Fibroblast of lung (primary cell): Measurements from ENCODE around the gene ADGRE3. TPM values are rescaled to one million over a fixed set of nuclear protein-coding genes. Genes with fewer than 3 reads are reported as not detected.

Experiments
- DNase-seq, 2 donors: peaks; one replicate each; pipeline versions ENCODE4 v3.0.0 to v3.0.0-alpha.2; 2010; ENCODE audit warnings: low read depth in 2 of 2
- H2AFZ ChIP-seq: 2 replicates; pipeline ENCODE4 v1.5.1; 2012; ENCODE audit warnings: low read length, control low read depth, inconsistent platforms
- H3K27ac ChIP-seq: 2 replicates; pipeline ENCODE4 v1.5.1; 2011; ENCODE audit warnings: low read length, control low read depth; ENCODE audit not compliant: insufficient read depth
- H3K27me3 ChIP-seq: 2 replicates; pipeline ENCODE4 v1.5.1; 2011; ENCODE audit warnings: mild to moderate bottlenecking, low read length; ENCODE audit not compliant: control insufficient read depth, insufficient read depth
- H3K36me3 ChIP-seq: 2 replicates; pipeline ENCODE4 v1.5.1; 2011; ENCODE audit warnings: low read length; ENCODE audit not compliant: control insufficient read depth, insufficient read depth
- H3K4me1 ChIP-seq: 2 replicates; pipeline ENCODE4 v1.5.1; 2011; ENCODE audit warnings: low read length; ENCODE audit not compliant: control insufficient read depth, insufficient read depth; ENCODE audit errors: extremely low read depth
- H3K4me2 ChIP-seq: 2 replicates; pipeline ENCODE4 v1.5.1; 2011; ENCODE audit warnings: low read length, control low read depth; ENCODE audit not compliant: insufficient read depth; ENCODE audit errors: extremely low read depth
- H3K4me3 ChIP-seq, 4 experiments: fragments of 200-600 bp in 1 of 4; sonication (generic) in 1 of 4; replicated peaks in 1 of 4; 2 replicates each; pipeline ENCODE4 v1.5.1; 2011 to 2016; ENCODE audit warnings: low read length in 4 of 4, low read depth in 3 of 4, mild to moderate bottlenecking in 3 of 4, control low read depth in 2 of 4, inconsistent platforms in 1 of 4, mixed read lengths in 1 of 4; ENCODE audit not compliant: insufficient read depth in 1 of 4; ENCODE audit errors: control extremely low read depth in 1 of 4
- H3K79me2 ChIP-seq: 2 replicates; pipeline ENCODE4 v1.5.1; 2012; ENCODE audit warnings: mild to moderate bottlenecking, low read length, inconsistent platforms; ENCODE audit not compliant: control insufficient read depth, insufficient read depth
- H3K9ac ChIP-seq: 2 replicates; pipeline ENCODE4 v1.5.1; 2011; ENCODE audit warnings: mild to moderate bottlenecking, low read length, control low read depth; ENCODE audit not compliant: insufficient read depth
- H3K9me3 ChIP-seq: 2 replicates; pipeline ENCODE4 v1.5.1; 2012; ENCODE audit warnings: low read depth, low read length; ENCODE audit not compliant: control insufficient read depth, insufficient read depth
- H4K20me1 ChIP-seq: 2 replicates; pipeline ENCODE4 v1.5.1; 2011; ENCODE audit warnings: low read length; ENCODE audit not compliant: control insufficient read depth, insufficient read depth; ENCODE audit errors: extremely low read depth
- EZH2 ChIP-seq: IDR thresholded peaks from 2 replicates; pipeline ENCODE4 v1.5.1; 2012; ENCODE audit warnings: low read length, control low read depth, mild to moderate bottlenecking; ENCODE audit errors: missing control alignments
- polyA plus RNA-seq, 2 donors: library from polyadenylated mRNA; depleted of rRNA in 1 of 2; stranded (reverse) in 1 of 2; unstranded in 1 of 2; fragments of >200 nt; gene quantifications; 2 replicates each; pipeline ENCODE4 v1.2.1, GENCODE V29; 2011 to 2012; ENCODE audit warnings: missing spikeins in 1 of 2
- total RNA-seq: library from RNA; depleted of rRNA; stranded (reverse); fragments of >200 nt; gene quantifications from 2 replicates; pipeline ENCODE4 v1.2.1, GENCODE V29; 2014
- TF ChIP-seq, protein P1 (sequence below), 2 donors: IDR thresholded peaks in 1 of 2; conservative IDR thresholded peaks in 1 of 2; 1 replicate in 1 of 2; 2 replicates in 1 of 2; pipeline ENCODE4 v1.5.1; 2011 to 2012; ENCODE audit warnings: low read length in 2 of 2, control low read depth in 1 of 2, inconsistent platforms in 1 of 2, low read depth in 1 of 2, mild to moderate bottlenecking in 1 of 2

The ADGRE3 gene
- total and polyA plus RNA-seq, 2 donors (not counting 1 experiment from before 2014, with no cell fraction given) = not detected

DNA sequence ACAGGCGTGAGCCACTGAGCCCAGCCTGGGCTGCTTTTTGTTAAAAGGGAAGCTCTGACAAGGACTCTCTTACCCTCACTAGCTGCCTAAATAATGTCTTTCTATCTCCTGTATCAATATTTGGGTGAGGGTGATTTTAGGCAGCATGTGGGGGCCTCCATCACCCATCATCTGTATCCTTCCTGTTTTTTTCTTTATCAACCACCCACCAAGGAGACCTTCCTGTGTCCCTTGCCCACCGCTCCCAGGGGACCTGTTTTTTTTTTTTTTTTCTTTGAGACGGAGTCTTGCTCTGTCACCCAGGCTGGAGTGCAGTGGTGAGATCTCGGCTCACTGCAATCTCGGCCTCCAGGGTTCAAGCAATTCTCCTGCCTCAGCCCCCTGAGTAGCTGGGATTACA is 97.4 kb downstream of the ADGRE3 start:
- no peaks in the 10 kb centered on the region for H3K36me3 ChIP-seq
- no peaks in the 10 kb centered on the region for H3K27me3 ChIP-seq
- no peak for DNase-seq

DNA sequence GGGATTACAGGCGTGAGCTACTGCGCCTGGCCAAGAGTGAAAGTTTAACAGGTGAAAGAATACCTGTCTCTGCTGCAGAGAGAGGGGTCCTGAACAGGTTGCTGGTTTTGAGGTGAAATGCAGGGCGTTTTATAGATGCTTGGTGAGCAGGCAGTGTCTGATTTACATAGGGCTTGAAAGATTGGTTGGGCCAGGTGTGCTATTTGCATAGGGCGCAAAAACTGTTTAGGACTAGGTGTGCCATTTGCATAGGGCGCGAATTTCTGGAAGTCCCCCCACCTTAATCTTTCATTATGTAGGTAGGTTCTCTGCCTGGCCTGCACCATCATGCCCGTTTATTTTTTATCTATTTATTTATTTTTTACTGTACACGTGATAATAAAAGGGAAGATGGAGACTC is 98.3 kb downstream of the ADGRE3 start:
- Histone ChIP-seq H3K79me2 (peaks cover 5% of the 10 kb centered on the region), H3K4me1 (peaks cover 4% of the 10 kb centered on the region), H3K4me3 (no peak overlapping the region), H3K4me2 (no peak overlapping the region), H2AFZ (no peak overlapping the region), H3K36me3 (no peaks in the 10 kb centered on the region), H3K27ac (no peak overlapping the region), H4K20me1 (no peaks in the 10 kb centered on the region), H3K9ac (no peak overlapping the region), H3K27me3 (no peaks in the 10 kb centered on the region), H3K9me3 (no peaks in the 10 kb centered on the region)
- no peak for TF ChIP-seq EZH2
- TF ChIP-seq, protein P1, sequence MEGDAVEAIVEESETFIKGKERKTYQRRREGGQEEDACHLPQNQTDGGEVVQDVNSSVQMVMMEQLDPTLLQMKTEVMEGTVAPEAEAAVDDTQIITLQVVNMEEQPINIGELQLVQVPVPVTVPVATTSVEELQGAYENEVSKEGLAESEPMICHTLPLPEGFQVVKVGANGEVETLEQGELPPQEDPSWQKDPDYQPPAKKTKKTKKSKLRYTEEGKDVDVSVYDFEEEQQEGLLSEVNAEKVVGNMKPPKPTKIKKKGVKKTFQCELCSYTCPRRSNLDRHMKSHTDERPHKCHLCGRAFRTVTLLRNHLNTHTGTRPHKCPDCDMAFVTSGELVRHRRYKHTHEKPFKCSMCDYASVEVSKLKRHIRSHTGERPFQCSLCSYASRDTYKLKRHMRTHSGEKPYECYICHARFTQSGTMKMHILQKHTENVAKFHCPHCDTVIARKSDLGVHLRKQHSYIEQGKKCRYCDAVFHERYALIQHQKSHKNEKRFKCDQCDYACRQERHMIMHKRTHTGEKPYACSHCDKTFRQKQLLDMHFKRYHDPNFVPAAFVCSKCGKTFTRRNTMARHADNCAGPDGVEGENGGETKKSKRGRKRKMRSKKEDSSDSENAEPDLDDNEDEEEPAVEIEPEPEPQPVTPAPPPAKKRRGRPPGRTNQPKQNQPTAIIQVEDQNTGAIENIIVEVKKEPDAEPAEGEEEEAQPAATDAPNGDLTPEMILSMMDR (conservative IDR thresholded peaks at IDR 0.05 in 1 of 2, IDR thresholded peaks at IDR 0.05 in 1 of 2; ENCODE audit: low read depth in 1 of 2, low read length in 2 of 2) = no peak
- DNase-seq = no peak

More for the DNA sequence above, 97.4 kb downstream of the ADGRE3 start:
- Histone ChIP-seq H3K4me2 (no peak overlapping the region), H4K20me1 (no peaks in the 10 kb centered on the region), H3K4me3 (no peak overlapping the region), H3K27ac (no peak overlapping the region), H3K79me2 (no peaks in the 10 kb centered on the region), H3K9ac (no peak overlapping the region), H3K9me3 (no peaks in the 10 kb centered on the region), H3K4me1 (peaks cover 4% of the 10 kb centered on the region), H2AFZ (no peak overlapping the region)
- no peak for TF ChIP-seq EZH2
- TF ChIP-seq, protein P1 (conservative IDR thresholded peaks at IDR 0.05 in 1 of 2, IDR thresholded peaks at IDR 0.05 in 1 of 2; ENCODE audit: low read depth in 1 of 2, low read length in 2 of 2) = no peak

DNA sequence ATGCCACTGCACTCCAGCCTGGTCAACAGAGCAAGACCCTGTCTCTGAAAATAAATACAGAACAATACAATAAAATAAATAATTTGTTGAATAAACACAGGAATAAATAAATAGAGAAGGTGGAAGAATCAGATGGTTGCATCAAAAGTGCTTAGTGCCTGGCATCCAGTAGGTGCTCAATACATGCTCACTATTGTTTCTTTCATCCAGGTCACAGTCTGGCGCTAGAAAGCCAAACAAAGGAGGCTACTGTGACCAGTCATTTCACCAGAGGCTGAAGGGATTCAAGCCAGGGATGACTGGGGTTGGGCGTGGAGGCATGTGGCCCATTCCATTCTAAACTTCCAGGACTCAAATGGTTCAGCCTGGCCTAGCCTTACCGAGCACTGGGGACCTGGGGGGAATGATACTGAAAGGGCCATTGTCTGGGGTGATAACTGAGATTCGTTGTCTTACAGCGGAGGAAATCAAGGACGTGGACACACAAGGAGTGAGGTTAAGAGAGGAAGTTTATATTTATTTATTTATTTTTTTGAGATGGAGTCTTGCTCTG is 99.1 kb downstream of the ADGRE3 start:
- Histone ChIP-seq H4K20me1 (no peaks in the 10 kb centered on the region), H3K4me3 (no peak overlapping the region), H3K27ac (no peak overlapping the region), H3K9ac (no peak overlapping the region), H2AFZ (no peak overlapping the region), H3K4me1 (peaks cover 6% of the 10 kb centered on the region), H3K36me3 (no peaks in the 10 kb centered on the region), H3K4me2 (no peak overlapping the region), H3K9me3 (no peaks in the 10 kb centered on the region), H3K27me3 (no peaks in the 10 kb centered on the region), H3K79me2 (peaks cover 14% of the 10 kb centered on the region)
- TF ChIP-seq, protein P1 (conservative IDR thresholded peaks at IDR 0.05 in 1 of 2, IDR thresholded peaks at IDR 0.05 in 1 of 2; ENCODE audit: low read depth in 1 of 2, low read length in 2 of 2) = no peak
- TF ChIP-seq EZH2 = no peak
- DNase-seq = no peak
